NT2/D1 (cell line): ENCODE data around the gene RAC2.

Source experiments
- DNase-seq: peaks from one replicate; pipeline ENCODE4 v3.0.0-alpha.2; 2011; ENCODE audit warnings: low read depth, low spot score
- H3K27me3 ChIP-seq: 2 replicates; pipeline ENCODE4 v1.6.0; 2011; ENCODE audit warnings: mild to moderate bottlenecking; ENCODE audit not compliant: insufficient read length, insufficient read depth
- H3K36me3 ChIP-seq: 2 replicates; pipeline ENCODE4 v1.6.1; 2011; ENCODE audit warnings: mild to moderate bottlenecking, low read length, mixed read lengths; ENCODE audit not compliant: insufficient read depth, insufficient read length
- H3K4me1 ChIP-seq: 2 replicates; pipeline ENCODE4 v1.5.1; 2011; ENCODE audit not compliant: insufficient read depth, insufficient read length
- H3K4me3 ChIP-seq: 2 replicates; pipeline ENCODE4 v1.5.1; 2011; ENCODE audit warnings: low read depth; ENCODE audit not compliant: insufficient read length
- H3K9ac ChIP-seq: 2 replicates; pipeline ENCODE4 v1.6.0; 2011; ENCODE audit warnings: low read depth; ENCODE audit not compliant: insufficient read length
- H3K9me3 ChIP-seq: 2 replicates; pipeline ENCODE4 v1.5.1; 2011; ENCODE audit warnings: mild to moderate bottlenecking, low read length; ENCODE audit not compliant: insufficient read depth
- SUZ12 ChIP-seq: IDR thresholded peaks from 2 replicates; pipeline ENCODE4 v1.6.1; 2011; ENCODE audit not compliant: insufficient read length, insufficient read depth; ENCODE audit errors: extremely low read depth
- YY1 ChIP-seq: IDR thresholded peaks from 2 replicates; pipeline ENCODE4 v1.6.1; 2011; ENCODE audit not compliant: insufficient read length, insufficient read depth
- ZNF274 ChIP-seq: IDR thresholded peaks from 2 replicates; pipeline ENCODE4 v1.6.1; 2011; ENCODE audit warnings: mild to moderate bottlenecking, low read depth, low read length

Gene RAC2

GRCh38 chr22:37244114-37244921, at the start of gene RAC2:
Gene RAC2 (minus strand): TSS chr22:37244269. CDS start chr22:37244148, 121 bp downstream.
- DNase-seq = no peak
- Histone ChIP-seq H3K4me3 (peak within 1 kb of the TSS; percentile 36), H3K9ac (peak within 1 kb of the TSS; percentile 75), H3K36me3 (no peaks in the 10 kb centered on the region), H3K27me3 (no peaks in the 10 kb centered on the region), H3K9me3 (no peaks in the 10 kb centered on the region), H3K4me1 (peaks cover 24% of the 10 kb centered on the region)
- TF ChIP-seq ZNF274 = no peak
- TF ChIP-seq SUZ12 = no peak
- TF ChIP-seq YY1 = no peak

- H3K4me3 ChIP-seq = no peak overlapping the region
- no peaks in the 10 kb centered on the region for H3K36me3 ChIP-seq
- DNase-seq = no peak
- H3K9ac ChIP-seq = no peak overlapping the region
- peaks cover 10% of the 10 kb centered on the region for H3K4me1 ChIP-seq
- no peak for TF ChIP-seq SUZ12
- TF ChIP-seq YY1 = no peak
- TF ChIP-seq ZNF274 = no peak
- H3K27me3 ChIP-seq = peaks cover 3% of the 10 kb centered on the region
- peaks cover 7% of the 10 kb centered on the region; the same call in 1 of the 2 replicates for H3K9me3 ChIP-seq
Observed at GRCh38 chr22:37293172-37293571, 49.1 kb upstream of the RAC2 start.

GRCh38 chr22:37292641-37293040, 48.6 kb upstream of the RAC2 start:
- H3K9ac ChIP-seq = no peak overlapping the region
- no peaks in the 10 kb centered on the region for H3K36me3 ChIP-seq
- peaks cover 7% of the 10 kb centered on the region; the same call in 1 of the 2 replicates for H3K9me3 ChIP-seq
- peaks cover 10% of the 10 kb centered on the region for H3K4me1 ChIP-seq
- no peak for TF ChIP-seq ZNF274
- TF ChIP-seq SUZ12 = no peak
- TF ChIP-seq YY1 = no peak
- DNase-seq = no peak
- H3K27me3 ChIP-seq = peaks cover 3% of the 10 kb centered on the region
- no peak overlapping the region for H3K4me3 ChIP-seq

GRCh38 chr22:37291559-37292298, 47.7 kb upstream of the RAC2 start:
- TF ChIP-seq YY1 (no peak), ZNF274 (no peak), SUZ12 (no peak)
- Histone ChIP-seq H3K9ac (no peak overlapping the region), H3K36me3 (no peaks in the 10 kb centered on the region), H3K4me3 (no peak overlapping the region), H3K9me3 (peaks cover 7% of the 10 kb centered on the region; the same call in 1 of the 2 replicates), H3K27me3 (peaks cover 3% of the 10 kb centered on the region), H3K4me1 (peaks cover 10% of the 10 kb centered on the region)
- no peak for DNase-seq

GRCh38 chr22:37290737-37291136, 46.7 kb upstream of the RAC2 start:
- Histone ChIP-seq H3K4me3 (no peak overlapping the region), H3K9me3 (peaks cover 7% of the 10 kb centered on the region; the same call in 1 of the 2 replicates), H3K36me3 (no peaks in the 10 kb centered on the region), H3K27me3 (peaks cover 3% of the 10 kb centered on the region), H3K9ac (no peak overlapping the region), H3K4me1 (peaks cover 5% of the 10 kb centered on the region)
- TF ChIP-seq YY1 = no peak
- no peak for TF ChIP-seq SUZ12
- TF ChIP-seq ZNF274 = no peak
- no peak for DNase-seq

- Histone ChIP-seq H3K9ac (no peak overlapping the region), H3K4me1 (peaks cover 3% of the 10 kb centered on the region), H3K27me3 (peaks cover 3% of the 10 kb centered on the region), H3K36me3 (no peaks in the 10 kb centered on the region), H3K9me3 (peaks cover 7% of the 10 kb centered on the region; the same call in 1 of the 2 replicates), H3K4me3 (no peak overlapping the region)
- DNase-seq = no peak
- no peak for TF ChIP-seq ZNF274
- TF ChIP-seq SUZ12 = no peak
- no peak for TF ChIP-seq YY1
Observed at GRCh38 chr22:37289156-37289735, 45.2 kb upstream of the RAC2 start.

- H3K4me3 ChIP-seq = no peak overlapping the region
- H3K36me3 ChIP-seq = no peaks in the 10 kb centered on the region
- no peak for DNase-seq
- H3K9me3 ChIP-seq = peaks cover 7% of the 10 kb centered on the region; the same call in 1 of the 2 replicates
- TF ChIP-seq ZNF274 (no peak), YY1 (no peak), SUZ12 (no peak)
- no peak overlapping the region for H3K9ac ChIP-seq
- peaks cover 9% of the 10 kb centered on the region for H3K4me1 ChIP-seq
- H3K27me3 ChIP-seq = peaks cover 3% of the 10 kb centered on the region
Observed at GRCh38 chr22:37288521-37288920, 44.5 kb upstream of the RAC2 start.
